Mesothelial cell of epicardium (in vitro differentiated cells): ENCODE results near the gene KISS1R. TPM values are rescaled to one million over a fixed set of nuclear protein-coding genes. Genes with fewer than 3 reads are reported as not detected.
A peak's percentile ranks its signal among the peaks of the same experiment; 100 is the strongest.

Experiments
- DNase-seq, 2 experiments: peaks; one replicate each; pipeline ENCODE4 v3.0.0; 2021; ENCODE audit warnings: low spot score in 2 of 2; ENCODE audit not compliant: unreplicated experiment in 2 of 2
- H3K27ac Mint-ChIP-seq: 2 replicates; pipeline ENCODE4 v1.8.0; 2021; ENCODE audit warnings: mixed read lengths
- H3K27me3 Mint-ChIP-seq: 2 replicates; pipeline ENCODE4 v1.8.0; 2021; ENCODE audit warnings: low read depth, mixed read lengths
- H3K36me3 Mint-ChIP-seq: 2 replicates; pipeline ENCODE4 v1.8.0; 2021; ENCODE audit warnings: mixed read lengths
- H3K4me1 Mint-ChIP-seq: 2 replicates; pipeline ENCODE4 v1.8.0; 2021; ENCODE audit warnings: mixed read lengths
- H3K4me3 Mint-ChIP-seq: 2 replicates; pipeline ENCODE4 v1.8.0; 2021; ENCODE audit warnings: mild to moderate bottlenecking, moderate library complexity, mixed read lengths
- H3K9me3 Mint-ChIP-seq: 2 replicates; pipeline ENCODE4 v1.8.0; 2021; ENCODE audit warnings: mixed read lengths
- total RNA-seq: library from RNA; stranded (reverse); gene quantifications from 3 replicates; pipeline ENCODE4 v1.2.1, GENCODE V29; 2021
- TF ChIP-seq, protein P1 (sequence below): fragments of 200-600 bp; sonication (generic); IDR thresholded peaks from one replicate; pipeline ENCODE4 v1.5.0; 2021; ENCODE audit warnings: antibody characterized with exemption; ENCODE audit not compliant: unreplicated experiment

The KISS1R gene
- total RNA-seq, 1 donor from 2014 or later: 1.5 TPM

DNA sequence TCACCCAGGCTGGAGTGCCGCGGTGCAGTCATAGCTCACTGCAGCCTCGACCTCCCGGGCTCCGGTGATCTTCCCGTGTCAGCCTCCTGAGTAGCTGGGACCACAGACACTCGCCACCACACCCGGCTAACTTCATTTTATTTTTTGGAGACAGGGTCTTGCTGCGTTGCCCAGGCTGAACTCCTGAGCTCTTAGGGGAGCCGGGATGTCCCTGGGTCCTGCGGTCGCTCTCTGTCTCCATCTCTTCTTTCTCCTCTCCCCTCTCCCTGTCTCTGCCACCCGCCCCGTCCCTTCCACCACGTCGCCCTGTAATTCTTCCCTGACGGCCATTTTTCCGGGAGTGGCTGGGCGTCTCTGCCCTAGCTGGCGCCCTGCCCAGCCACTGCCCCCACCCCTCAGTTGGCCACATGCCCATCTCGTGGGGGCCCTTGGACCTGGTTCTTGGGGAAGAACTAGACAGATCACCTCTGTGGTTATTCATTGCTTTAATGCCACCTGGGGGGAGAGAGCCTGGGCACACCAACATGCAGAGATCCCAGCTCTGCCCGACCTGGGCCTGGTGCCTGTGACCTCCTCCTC, 27.6 kb downstream of the KISS1R start:
- TF ChIP-seq, protein P1, sequence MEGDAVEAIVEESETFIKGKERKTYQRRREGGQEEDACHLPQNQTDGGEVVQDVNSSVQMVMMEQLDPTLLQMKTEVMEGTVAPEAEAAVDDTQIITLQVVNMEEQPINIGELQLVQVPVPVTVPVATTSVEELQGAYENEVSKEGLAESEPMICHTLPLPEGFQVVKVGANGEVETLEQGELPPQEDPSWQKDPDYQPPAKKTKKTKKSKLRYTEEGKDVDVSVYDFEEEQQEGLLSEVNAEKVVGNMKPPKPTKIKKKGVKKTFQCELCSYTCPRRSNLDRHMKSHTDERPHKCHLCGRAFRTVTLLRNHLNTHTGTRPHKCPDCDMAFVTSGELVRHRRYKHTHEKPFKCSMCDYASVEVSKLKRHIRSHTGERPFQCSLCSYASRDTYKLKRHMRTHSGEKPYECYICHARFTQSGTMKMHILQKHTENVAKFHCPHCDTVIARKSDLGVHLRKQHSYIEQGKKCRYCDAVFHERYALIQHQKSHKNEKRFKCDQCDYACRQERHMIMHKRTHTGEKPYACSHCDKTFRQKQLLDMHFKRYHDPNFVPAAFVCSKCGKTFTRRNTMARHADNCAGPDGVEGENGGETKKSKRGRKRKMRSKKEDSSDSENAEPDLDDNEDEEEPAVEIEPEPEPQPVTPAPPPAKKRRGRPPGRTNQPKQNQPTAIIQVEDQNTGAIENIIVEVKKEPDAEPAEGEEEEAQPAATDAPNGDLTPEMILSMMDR: no peak
- H3K27ac Mint-ChIP-seq: peak overlapping the region; percentile 92
- DNase-seq: no peak
- H3K9me3 Mint-ChIP-seq: no peaks in the 10 kb centered on the region
- H3K4me1 Mint-ChIP-seq: peaks cover 23% of the 10 kb centered on the region
- peaks cover 17% of the 10 kb centered on the region for H3K36me3 Mint-ChIP-seq
- H3K4me3 Mint-ChIP-seq: peak overlapping the region; percentile 6
- H3K27me3 Mint-ChIP-seq: no peaks in the 10 kb centered on the region

DNA sequence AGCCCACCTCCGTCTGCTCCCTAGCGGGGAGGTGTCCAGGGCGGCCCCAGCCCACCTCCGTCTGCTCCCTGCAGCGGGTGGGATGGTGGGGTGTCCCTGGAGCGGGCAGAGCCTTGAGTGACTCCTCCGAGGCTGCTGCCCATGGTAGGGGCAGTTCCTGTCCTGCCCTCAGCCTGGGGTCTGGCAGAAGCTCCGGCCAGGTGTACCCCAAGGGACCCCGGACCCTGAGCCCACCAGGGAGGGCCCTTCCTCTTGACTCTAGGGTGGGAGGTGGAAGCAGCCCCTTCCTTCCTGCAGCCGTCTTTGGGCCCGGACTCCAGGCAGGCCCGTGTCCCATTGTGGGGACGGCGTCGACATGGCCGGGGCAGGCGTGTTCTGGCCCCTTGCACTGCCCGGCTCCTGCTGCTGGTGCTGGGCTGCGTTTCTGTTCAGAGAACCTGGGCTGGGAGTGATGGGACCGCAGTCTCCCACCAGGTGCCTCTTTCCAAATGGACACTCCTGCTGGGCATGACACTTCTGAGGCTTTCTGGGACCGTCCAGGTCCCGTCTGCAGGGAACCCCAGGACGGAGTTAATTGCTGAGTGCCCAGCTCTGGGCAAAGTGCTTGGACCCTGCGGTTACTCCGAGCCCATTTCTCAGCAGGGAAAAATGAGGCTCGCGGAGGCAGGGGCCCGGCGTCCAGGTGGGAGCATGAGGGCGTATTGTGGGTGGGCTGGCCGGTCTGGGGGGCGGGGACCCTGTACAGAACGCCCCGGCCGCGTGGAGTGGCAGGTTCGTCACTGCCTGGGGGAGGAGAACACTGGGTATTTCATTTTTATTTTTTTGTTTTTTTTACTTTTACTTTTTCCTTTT, 28.5 kb downstream of the KISS1R start:
- peaks cover 10% of the 10 kb centered on the region for H3K36me3 Mint-ChIP-seq
- peaks cover 20% of the 10 kb centered on the region for H3K4me1 Mint-ChIP-seq
- no peak overlapping the region for H3K4me3 Mint-ChIP-seq
- H3K27ac Mint-ChIP-seq: peak overlapping the region; percentile 92
- no peaks in the 10 kb centered on the region for H3K9me3 Mint-ChIP-seq
- no peak for DNase-seq
- no peaks in the 10 kb centered on the region for H3K27me3 Mint-ChIP-seq
- TF ChIP-seq, protein P1: no peak

DNA sequence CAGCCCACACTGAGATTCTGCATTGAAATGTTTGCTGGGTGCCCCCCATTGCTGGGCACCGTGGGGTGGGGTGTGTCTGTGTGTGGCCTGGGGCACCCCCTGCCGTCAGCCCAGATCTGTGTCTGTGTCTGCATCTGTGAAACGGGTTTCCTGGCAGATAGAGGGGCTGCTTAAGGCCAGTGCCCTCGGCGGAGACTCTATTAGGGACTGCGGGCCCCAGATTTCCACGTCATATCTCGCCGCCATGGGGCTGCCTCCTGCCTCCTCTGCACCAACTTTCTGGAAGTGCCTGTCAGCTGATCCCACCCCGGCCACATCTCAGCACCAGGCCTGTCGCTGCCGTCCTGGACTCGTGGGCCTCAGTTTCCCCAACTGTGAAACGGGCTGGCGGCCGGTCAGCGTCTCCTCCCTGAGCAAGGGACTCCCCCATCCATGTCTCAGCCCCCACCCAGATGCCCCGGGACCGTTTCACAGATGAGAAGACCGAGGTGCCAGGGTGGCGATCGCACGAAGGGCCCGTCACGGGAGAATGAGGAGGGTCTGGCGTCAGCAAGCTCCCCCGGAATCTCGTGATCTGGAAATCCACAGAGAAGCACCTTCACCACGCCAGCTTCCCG, 30.1 kb downstream of the KISS1R start:
- H3K9me3 Mint-ChIP-seq: no peaks in the 10 kb centered on the region
- H3K36me3 Mint-ChIP-seq: peaks cover 5% of the 10 kb centered on the region
- H3K27me3 Mint-ChIP-seq: no peaks in the 10 kb centered on the region
- TF ChIP-seq, protein P1: no peak
- H3K4me1 Mint-ChIP-seq: peaks cover 23% of the 10 kb centered on the region
- no peak for DNase-seq
- no peak overlapping the region for H3K4me3 Mint-ChIP-seq
- H3K27ac Mint-ChIP-seq: no peak overlapping the region

DNA sequence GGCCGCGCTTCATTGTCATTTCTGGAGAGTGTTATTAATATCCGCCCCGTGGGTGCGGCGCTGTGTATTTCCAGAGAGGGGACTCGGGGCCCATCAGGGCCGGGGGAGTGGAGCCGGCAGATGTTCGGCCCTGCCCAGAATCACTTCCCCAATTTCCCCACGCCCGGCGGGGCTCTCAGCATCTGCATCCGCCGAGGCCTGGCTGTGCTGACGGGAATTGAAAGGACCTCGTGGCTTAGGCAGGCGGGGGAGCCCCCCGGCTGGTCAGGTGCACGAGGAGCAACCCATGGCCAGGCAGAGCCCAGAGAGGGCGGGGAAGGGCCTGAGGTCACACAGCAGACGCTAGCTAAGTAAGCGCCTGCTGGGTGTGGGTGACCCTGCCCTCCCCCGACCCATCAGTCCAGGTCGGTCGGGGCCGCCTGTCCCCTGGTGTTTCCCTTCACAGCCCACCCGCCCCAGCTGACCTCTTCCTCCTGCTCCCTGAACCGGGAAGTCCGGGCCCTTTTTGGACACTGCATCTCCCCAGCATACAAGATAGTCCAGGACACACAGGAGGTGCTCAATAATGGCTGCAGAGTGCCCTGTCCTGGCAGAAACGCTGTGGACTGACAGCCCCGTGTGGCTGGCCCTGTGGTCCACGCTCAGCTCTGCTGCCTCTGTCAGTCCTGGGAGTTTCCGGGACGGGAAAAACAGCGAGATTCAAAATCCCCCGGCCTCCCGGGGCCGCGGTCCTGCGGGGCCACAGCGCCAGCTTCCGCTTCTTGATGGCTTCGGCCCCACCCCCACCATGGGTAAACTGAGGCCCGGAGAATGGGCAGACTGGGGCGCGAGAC, 30.8 kb downstream of the KISS1R start:
- TF ChIP-seq, protein P1: no peak
- DNase-seq: no peak
- H3K4me1 Mint-ChIP-seq: peaks cover 27% of the 10 kb centered on the region
- no peaks in the 10 kb centered on the region for H3K27me3 Mint-ChIP-seq
- H3K9me3 Mint-ChIP-seq: no peaks in the 10 kb centered on the region
- H3K27ac Mint-ChIP-seq: no peak overlapping the region
- peaks cover 2% of the 10 kb centered on the region for H3K36me3 Mint-ChIP-seq
- H3K4me3 Mint-ChIP-seq: no peak overlapping the region

DNA sequence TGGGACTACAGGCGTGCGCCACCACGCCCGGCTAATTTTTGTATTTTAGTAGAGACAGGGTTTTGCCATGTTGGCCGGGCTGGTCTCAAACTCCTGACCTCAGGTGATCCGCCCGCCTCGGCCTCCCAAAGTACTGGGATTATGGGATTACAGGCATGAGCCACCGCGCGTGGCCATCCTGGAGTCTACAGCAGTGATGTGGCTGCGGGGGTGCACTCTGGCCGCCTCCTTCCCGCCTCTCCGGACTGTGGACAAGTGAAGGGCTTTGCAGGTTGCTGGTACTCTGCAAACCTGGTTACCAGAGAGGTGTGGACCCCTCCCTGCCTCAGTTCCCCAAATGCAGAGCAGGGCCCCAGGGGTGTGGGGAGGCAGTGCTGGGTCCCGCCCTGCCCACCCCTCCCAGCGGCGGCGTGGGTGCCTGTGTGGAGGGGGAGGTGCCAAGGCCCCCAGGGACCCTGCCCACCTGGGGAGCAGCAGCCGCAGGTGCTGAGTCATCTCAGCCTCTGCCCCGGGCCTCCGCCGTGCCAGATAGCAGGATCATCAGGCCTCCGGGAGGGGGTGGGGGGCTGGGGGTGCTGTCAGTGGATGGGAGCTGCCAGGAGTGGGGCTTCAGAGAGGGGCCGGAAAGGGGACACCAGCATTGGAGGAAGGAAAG, 31.8 kb downstream of the KISS1R start:
- Mint-ChIP-seq H3K36me3 (peaks cover 2% of the 10 kb centered on the region), H3K9me3 (no peaks in the 10 kb centered on the region), H3K4me1 (peaks cover 35% of the 10 kb centered on the region), H3K4me3 (no peak overlapping the region), H3K27me3 (no peaks in the 10 kb centered on the region), H3K27ac (no peak overlapping the region)
- TF ChIP-seq, protein P1: no peak
- DNase-seq: no peak
